WTC11 (cell line): ENCODE data around the gene MBOAT1. TPM values are rescaled to one million over a fixed set of nuclear protein-coding genes. Genes with fewer than 3 reads are reported as not detected.

ENCODE experiments used
- ATAC-seq: fragments of 200-7000 bp; cut with Tn5 transposase; 2 replicates; pipeline ENCODE4 v1.10.0; 2021; ENCODE audit warnings: mild to moderate bottlenecking, moderate library complexity
- CTCF ChIA-PET: fragments of 300-600 bp; sonication (Branson Sonifier 250); formaldehyde crosslinking; loops from one replicate; lab custom pipeline; 2021; ENCODE audit warnings: antibody characterized with exemption; lab: Charles Lee
- POLR2A ChIA-PET: fragments of 350-600 bp; sonication (Branson Sonifier 250); formaldehyde crosslinking; loops from one replicate; lab custom pipeline; 2021; ENCODE audit warnings: antibody characterized with exemption; lab: Charles Lee
- DNase-seq: peaks from one replicate; pipeline ENCODE4 v3.0.0; 2021; ENCODE audit warnings: low spot score
- H3K27ac Mint-ChIP-seq: 2 replicates; pipeline ENCODE4 v1.8.0; 2021; ENCODE audit warnings: mixed read lengths
- H3K27me3 Mint-ChIP-seq: 2 replicates; pipeline ENCODE4 v1.8.0; 2021; ENCODE audit warnings: low read depth, mild to moderate bottlenecking, moderate library complexity, mixed read lengths
- H3K36me3 Mint-ChIP-seq: 2 replicates; pipeline ENCODE4 v1.8.0; 2021; ENCODE audit warnings: mixed read lengths
- H3K4me1 Mint-ChIP-seq: 2 replicates; pipeline ENCODE4 v1.8.0; 2022; ENCODE audit warnings: mixed read lengths
- H3K4me3 Mint-ChIP-seq: 2 replicates; pipeline ENCODE4 v1.8.0; 2021; ENCODE audit warnings: mild to moderate bottlenecking, moderate library complexity, mixed read lengths
- H3K9me3 Mint-ChIP-seq: 2 replicates; pipeline ENCODE4 v1.8.0; 2021; ENCODE audit warnings: mixed read lengths
- EMX1 ChIP-seq: fragments of 250-450 bp; sonication (Bioruptor Pico); IDR thresholded peaks from 2 replicates; pipeline ENCODE4 v1.8.0; 2021; ENCODE audit warnings: mild to moderate bottlenecking
- ESRRA ChIP-seq: sonication (generic); formaldehyde crosslinking; IDR thresholded peaks from 2 replicates; pipeline ENCODE4 v1.8.1; 2022; ENCODE audit warnings: mild to moderate bottlenecking, missing genetic modification reagents, borderline replicate concordance
- MYBL2 ChIP-seq: sonication (generic); formaldehyde crosslinking; IDR thresholded peaks from 2 replicates; pipeline ENCODE4 v1.8.1; 2023; ENCODE audit warnings: mild to moderate bottlenecking, moderate library complexity, missing genetic modification reagents
- TEAD1 ChIP-seq: sonication (generic); formaldehyde crosslinking; IDR thresholded peaks from 2 replicates; pipeline ENCODE4 v1.8.0; 2022; ENCODE audit warnings: mild to moderate bottlenecking, missing genetic modification reagents
- ZBTB21 ChIP-seq: sonication (generic); formaldehyde crosslinking; IDR thresholded peaks from 2 replicates; pipeline ENCODE4 v1.8.1; 2023; ENCODE audit warnings: mild to moderate bottlenecking, missing genetic modification reagents, borderline replicate concordance
- total RNA-seq: library from RNA; stranded (reverse); gene quantifications from 3 replicates; pipeline ENCODE4 v1.2.3, GENCODE V29; 2021
- TF ChIP-seq, protein P1 (sequence below): fragments of 200-600 bp; IDR thresholded peaks from 2 replicates; pipeline ENCODE4 v1.8.0; 2022; ENCODE audit warnings: antibody characterized with exemption
- TF ChIP-seq, protein P2 (sequence below): sonication (generic); formaldehyde crosslinking; IDR thresholded peaks from 2 replicates; pipeline ENCODE4 v1.8.1; 2022; ENCODE audit warnings: mild to moderate bottlenecking, moderate library complexity, missing genetic modification reagents
- TF ChIP-seq, protein P3 (sequence below): sonication (generic); formaldehyde crosslinking; IDR thresholded peaks from 2 replicates; pipeline ENCODE4 v1.8.1; 2023; ENCODE audit warnings: mild to moderate bottlenecking, missing genetic modification reagents, borderline replicate concordance
- TF ChIP-seq, protein P4 (sequence below): sonication (generic); formaldehyde crosslinking; IDR thresholded peaks from 2 replicates; pipeline ENCODE4 v1.8.1; 2023; ENCODE audit warnings: mild to moderate bottlenecking, missing genetic modification reagents
- TF ChIP-seq, protein P5 (sequence below): sonication (generic); formaldehyde crosslinking; IDR thresholded peaks from 2 replicates; pipeline ENCODE4 v1.8.1; 2023; ENCODE audit warnings: mild to moderate bottlenecking, missing genetic modification reagents, moderate library complexity
- TF ChIP-seq, protein P6 (sequence below): sonication (generic); formaldehyde crosslinking; IDR thresholded peaks from 2 replicates; pipeline ENCODE4 v1.8.0; 2023; ENCODE audit warnings: missing genetic modification reagents, mild to moderate bottlenecking, borderline replicate concordance
- TF ChIP-seq, protein P7 (sequence below): sonication (generic); formaldehyde crosslinking; IDR thresholded peaks from 2 replicates; pipeline ENCODE4 v1.8.1; 2022; ENCODE audit warnings: mild to moderate bottlenecking, missing genetic modification reagents, moderate library complexity, borderline replicate concordance
- TF ChIP-seq, protein P8 (sequence below): fragments of 250-450 bp; sonication (Bioruptor Pico); IDR thresholded peaks from 2 replicates; pipeline ENCODE4 v1.9.0; 2021; ENCODE audit warnings: mild to moderate bottlenecking

Gene MBOAT1
- total RNA-seq, 1 experiment from 2014 or later: 22.9 TPM

DNA sequence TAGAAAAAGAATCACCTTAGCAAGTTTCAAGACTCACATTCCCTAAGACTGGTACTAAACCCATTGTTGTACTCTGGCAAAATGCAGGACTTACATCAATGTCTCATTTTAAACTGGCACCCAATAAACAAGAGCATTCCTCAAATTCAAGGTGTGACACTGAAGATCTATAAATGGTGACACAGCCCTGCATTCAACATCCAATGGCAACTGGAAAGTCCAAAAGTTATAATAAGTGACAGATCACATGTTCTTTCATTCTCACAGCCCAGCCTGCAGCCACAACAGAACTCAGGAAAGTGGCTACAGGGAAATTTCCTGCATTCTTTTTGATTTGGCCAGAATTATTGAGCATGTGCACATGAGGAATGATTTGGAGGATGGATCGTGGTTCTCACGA, 57.5 kb downstream of the MBOAT1 start (continued):
- TF ChIP-seq, protein P1, sequence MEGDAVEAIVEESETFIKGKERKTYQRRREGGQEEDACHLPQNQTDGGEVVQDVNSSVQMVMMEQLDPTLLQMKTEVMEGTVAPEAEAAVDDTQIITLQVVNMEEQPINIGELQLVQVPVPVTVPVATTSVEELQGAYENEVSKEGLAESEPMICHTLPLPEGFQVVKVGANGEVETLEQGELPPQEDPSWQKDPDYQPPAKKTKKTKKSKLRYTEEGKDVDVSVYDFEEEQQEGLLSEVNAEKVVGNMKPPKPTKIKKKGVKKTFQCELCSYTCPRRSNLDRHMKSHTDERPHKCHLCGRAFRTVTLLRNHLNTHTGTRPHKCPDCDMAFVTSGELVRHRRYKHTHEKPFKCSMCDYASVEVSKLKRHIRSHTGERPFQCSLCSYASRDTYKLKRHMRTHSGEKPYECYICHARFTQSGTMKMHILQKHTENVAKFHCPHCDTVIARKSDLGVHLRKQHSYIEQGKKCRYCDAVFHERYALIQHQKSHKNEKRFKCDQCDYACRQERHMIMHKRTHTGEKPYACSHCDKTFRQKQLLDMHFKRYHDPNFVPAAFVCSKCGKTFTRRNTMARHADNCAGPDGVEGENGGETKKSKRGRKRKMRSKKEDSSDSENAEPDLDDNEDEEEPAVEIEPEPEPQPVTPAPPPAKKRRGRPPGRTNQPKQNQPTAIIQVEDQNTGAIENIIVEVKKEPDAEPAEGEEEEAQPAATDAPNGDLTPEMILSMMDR: no peak
- no peak for TF ChIP-seq ZBTB21 (CRISPR knock-in tag)

DNA sequence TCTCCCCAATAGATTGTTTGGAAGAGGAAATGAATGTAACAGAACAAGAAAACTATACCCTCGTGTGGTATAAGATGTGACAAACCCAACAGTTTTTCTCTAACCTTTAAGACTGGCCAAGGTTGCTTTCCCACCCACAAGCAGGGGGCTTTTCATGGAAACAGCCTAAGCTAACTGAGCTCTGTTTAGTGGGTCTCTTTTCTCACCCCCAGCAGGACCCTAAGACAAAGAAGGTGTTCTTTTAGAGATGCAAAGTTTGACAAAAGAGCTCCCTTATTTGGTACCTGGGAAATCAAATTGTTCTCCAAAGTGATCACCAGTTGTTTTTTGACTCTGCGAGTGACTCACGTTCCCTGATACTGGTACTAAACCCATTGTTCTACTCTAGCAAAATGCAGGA, 59.1 kb downstream of the MBOAT1 start:
- no peak overlapping the region for H3K4me3 Mint-ChIP-seq
- no peak overlapping the region; the same call in 1 of the 2 replicates for H3K27ac Mint-ChIP-seq
- peaks cover 13% of the 10 kb centered on the region for H3K4me1 Mint-ChIP-seq
- no peaks in the 10 kb centered on the region for H3K27me3 Mint-ChIP-seq
- TF ChIP-seq EMX1 (no peak), ESRRA (CRISPR knock-in tag) (no peak), TEAD1 (CRISPR knock-in tag) (no peak), MYBL2 (no peak)
- TF ChIP-seq, protein P2, sequence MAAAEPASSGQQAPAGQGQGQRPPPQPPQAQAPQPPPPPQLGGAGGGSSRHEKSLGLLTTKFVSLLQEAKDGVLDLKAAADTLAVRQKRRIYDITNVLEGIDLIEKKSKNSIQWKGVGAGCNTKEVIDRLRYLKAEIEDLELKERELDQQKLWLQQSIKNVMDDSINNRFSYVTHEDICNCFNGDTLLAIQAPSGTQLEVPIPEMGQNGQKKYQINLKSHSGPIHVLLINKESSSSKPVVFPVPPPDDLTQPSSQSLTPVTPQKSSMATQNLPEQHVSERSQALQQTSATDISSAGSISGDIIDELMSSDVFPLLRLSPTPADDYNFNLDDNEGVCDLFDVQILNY (CRISPR knock-in tag): no peak
- TF ChIP-seq, protein P3, sequence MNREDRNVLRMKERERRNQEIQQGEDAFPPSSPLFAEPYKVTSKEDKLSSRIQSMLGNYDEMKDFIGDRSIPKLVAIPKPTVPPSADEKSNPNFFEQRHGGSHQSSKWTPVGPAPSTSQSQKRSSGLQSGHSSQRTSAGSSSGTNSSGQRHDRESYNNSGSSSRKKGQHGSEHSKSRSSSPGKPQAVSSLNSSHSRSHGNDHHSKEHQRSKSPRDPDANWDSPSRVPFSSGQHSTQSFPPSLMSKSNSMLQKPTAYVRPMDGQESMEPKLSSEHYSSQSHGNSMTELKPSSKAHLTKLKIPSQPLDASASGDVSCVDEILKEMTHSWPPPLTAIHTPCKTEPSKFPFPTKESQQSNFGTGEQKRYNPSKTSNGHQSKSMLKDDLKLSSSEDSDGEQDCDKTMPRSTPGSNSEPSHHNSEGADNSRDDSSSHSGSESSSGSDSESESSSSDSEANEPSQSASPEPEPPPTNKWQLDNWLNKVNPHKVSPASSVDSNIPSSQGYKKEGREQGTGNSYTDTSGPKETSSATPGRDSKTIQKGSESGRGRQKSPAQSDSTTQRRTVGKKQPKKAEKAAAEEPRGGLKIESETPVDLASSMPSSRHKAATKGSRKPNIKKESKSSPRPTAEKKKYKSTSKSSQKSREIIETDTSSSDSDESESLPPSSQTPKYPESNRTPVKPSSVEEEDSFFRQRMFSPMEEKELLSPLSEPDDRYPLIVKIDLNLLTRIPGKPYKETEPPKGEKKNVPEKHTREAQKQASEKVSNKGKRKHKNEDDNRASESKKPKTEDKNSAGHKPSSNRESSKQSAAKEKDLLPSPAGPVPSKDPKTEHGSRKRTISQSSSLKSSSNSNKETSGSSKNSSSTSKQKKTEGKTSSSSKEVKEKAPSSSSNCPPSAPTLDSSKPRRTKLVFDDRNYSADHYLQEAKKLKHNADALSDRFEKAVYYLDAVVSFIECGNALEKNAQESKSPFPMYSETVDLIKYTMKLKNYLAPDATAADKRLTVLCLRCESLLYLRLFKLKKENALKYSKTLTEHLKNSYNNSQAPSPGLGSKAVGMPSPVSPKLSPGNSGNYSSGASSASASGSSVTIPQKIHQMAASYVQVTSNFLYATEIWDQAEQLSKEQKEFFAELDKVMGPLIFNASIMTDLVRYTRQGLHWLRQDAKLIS (CRISPR knock-in tag): no peak
- TF ChIP-seq, protein P4, sequence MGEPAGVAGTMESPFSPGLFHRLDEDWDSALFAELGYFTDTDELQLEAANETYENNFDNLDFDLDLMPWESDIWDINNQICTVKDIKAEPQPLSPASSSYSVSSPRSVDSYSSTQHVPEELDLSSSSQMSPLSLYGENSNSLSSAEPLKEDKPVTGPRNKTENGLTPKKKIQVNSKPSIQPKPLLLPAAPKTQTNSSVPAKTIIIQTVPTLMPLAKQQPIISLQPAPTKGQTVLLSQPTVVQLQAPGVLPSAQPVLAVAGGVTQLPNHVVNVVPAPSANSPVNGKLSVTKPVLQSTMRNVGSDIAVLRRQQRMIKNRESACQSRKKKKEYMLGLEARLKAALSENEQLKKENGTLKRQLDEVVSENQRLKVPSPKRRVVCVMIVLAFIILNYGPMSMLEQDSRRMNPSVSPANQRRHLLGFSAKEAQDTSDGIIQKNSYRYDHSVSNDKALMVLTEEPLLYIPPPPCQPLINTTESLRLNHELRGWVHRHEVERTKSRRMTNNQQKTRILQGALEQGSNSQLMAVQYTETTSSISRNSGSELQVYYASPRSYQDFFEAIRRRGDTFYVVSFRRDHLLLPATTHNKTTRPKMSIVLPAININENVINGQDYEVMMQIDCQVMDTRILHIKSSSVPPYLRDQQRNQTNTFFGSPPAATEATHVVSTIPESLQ (CRISPR knock-in tag): no peak
- TF ChIP-seq, protein P5, sequence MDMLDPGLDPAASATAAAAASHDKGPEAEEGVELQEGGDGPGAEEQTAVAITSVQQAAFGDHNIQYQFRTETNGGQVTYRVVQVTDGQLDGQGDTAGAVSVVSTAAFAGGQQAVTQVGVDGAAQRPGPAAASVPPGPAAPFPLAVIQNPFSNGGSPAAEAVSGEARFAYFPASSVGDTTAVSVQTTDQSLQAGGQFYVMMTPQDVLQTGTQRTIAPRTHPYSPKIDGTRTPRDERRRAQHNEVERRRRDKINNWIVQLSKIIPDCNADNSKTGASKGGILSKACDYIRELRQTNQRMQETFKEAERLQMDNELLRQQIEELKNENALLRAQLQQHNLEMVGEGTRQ (CRISPR knock-in tag): no peak
- TF ChIP-seq, protein P6, sequence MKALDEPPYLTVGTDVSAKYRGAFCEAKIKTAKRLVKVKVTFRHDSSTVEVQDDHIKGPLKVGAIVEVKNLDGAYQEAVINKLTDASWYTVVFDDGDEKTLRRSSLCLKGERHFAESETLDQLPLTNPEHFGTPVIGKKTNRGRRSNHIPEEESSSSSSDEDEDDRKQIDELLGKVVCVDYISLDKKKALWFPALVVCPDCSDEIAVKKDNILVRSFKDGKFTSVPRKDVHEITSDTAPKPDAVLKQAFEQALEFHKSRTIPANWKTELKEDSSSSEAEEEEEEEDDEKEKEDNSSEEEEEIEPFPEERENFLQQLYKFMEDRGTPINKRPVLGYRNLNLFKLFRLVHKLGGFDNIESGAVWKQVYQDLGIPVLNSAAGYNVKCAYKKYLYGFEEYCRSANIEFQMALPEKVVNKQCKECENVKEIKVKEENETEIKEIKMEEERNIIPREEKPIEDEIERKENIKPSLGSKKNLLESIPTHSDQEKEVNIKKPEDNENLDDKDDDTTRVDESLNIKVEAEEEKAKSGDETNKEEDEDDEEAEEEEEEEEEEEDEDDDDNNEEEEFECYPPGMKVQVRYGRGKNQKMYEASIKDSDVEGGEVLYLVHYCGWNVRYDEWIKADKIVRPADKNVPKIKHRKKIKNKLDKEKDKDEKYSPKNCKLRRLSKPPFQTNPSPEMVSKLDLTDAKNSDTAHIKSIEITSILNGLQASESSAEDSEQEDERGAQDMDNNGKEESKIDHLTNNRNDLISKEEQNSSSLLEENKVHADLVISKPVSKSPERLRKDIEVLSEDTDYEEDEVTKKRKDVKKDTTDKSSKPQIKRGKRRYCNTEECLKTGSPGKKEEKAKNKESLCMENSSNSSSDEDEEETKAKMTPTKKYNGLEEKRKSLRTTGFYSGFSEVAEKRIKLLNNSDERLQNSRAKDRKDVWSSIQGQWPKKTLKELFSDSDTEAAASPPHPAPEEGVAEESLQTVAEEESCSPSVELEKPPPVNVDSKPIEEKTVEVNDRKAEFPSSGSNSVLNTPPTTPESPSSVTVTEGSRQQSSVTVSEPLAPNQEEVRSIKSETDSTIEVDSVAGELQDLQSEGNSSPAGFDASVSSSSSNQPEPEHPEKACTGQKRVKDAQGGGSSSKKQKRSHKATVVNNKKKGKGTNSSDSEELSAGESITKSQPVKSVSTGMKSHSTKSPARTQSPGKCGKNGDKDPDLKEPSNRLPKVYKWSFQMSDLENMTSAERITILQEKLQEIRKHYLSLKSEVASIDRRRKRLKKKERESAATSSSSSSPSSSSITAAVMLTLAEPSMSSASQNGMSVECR (CRISPR knock-in tag): no peak
- TF ChIP-seq, protein P1: no peak
- TF ChIP-seq, protein P7, sequence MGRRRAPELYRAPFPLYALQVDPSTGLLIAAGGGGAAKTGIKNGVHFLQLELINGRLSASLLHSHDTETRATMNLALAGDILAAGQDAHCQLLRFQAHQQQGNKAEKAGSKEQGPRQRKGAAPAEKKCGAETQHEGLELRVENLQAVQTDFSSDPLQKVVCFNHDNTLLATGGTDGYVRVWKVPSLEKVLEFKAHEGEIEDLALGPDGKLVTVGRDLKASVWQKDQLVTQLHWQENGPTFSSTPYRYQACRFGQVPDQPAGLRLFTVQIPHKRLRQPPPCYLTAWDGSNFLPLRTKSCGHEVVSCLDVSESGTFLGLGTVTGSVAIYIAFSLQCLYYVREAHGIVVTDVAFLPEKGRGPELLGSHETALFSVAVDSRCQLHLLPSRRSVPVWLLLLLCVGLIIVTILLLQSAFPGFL (CRISPR knock-in tag): no peak
- TF ChIP-seq, protein P8, sequence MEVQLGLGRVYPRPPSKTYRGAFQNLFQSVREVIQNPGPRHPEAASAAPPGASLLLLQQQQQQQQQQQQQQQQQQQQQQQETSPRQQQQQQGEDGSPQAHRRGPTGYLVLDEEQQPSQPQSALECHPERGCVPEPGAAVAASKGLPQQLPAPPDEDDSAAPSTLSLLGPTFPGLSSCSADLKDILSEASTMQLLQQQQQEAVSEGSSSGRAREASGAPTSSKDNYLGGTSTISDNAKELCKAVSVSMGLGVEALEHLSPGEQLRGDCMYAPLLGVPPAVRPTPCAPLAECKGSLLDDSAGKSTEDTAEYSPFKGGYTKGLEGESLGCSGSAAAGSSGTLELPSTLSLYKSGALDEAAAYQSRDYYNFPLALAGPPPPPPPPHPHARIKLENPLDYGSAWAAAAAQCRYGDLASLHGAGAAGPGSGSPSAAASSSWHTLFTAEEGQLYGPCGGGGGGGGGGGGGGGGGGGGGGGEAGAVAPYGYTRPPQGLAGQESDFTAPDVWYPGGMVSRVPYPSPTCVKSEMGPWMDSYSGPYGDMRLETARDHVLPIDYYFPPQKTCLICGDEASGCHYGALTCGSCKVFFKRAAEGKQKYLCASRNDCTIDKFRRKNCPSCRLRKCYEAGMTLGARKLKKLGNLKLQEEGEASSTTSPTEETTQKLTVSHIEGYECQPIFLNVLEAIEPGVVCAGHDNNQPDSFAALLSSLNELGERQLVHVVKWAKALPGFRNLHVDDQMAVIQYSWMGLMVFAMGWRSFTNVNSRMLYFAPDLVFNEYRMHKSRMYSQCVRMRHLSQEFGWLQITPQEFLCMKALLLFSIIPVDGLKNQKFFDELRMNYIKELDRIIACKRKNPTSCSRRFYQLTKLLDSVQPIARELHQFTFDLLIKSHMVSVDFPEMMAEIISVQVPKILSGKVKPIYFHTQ (CRISPR knock-in tag): no peak
- ChIA-PET POLR2A (no interaction called here), CTCF (interaction anchor here (2.4 kb wide), 1 partner anchor 27 kb away, joined by 8 read pairs; no protein-coding TSS in a partner anchor)
- ATAC-seq (peak; percentile 67), DNase-seq (no peak)
- H3K36me3 Mint-ChIP-seq: peaks cover 7% of the 10 kb centered on the region; the same call in 1 of the 2 replicates
- H3K9me3 Mint-ChIP-seq: no peaks in the 10 kb centered on the region
